Prostate gland (tissue), 2 donors: ENCODE results near the gene MAP7D2. TPM values are rescaled to one million over a fixed set of nuclear protein-coding genes. Genes with fewer than 3 reads are reported as not detected.

ENCODE experiments used
- DNase-seq: peaks from one replicate; pipeline ENCODE4 v3.0.0-alpha.2; 2019; ENCODE audit warnings: low spot score
- H3K27ac ChIP-seq, 2 donors: fragments of 200-600 bp; sonication (generic); 2 replicates each; pipeline ENCODE4 v1.5.1; 2017 to 2019
- H3K27me3 ChIP-seq: fragments of 200-600 bp; sonication (generic); replicated peaks from 2 replicates; pipeline ENCODE4 v1.5.1; 2019; ENCODE audit not compliant: insufficient read depth
- H3K36me3 ChIP-seq, 2 donors: fragments of 200-600 bp; sonication (generic); 1 replicate in 1 of 2; 2 replicates in 1 of 2; pipeline versions ENCODE4 v1.5.1 to v1.8.1; 2017 to 2019
- H3K4me1 ChIP-seq: fragments of 200-600 bp; sonication (generic); replicated peaks from 2 replicates; pipeline ENCODE4 v1.5.1; 2019
- H3K4me3 ChIP-seq, 2 donors: fragments of 200-600 bp; sonication (generic); 2 replicates each; pipeline ENCODE4 v1.5.1; 2017 to 2019
- H3K9me3 ChIP-seq: fragments of 200-600 bp; sonication (generic); 2 replicates; pipeline ENCODE4 v1.5.1; 2017
- CTCF ChIP-seq, 4 experiments: fragments of 200-600 bp in 2 of 4; fragments of 450-650 bp in 2 of 4; sonication (generic) in 2 of 4; IDR thresholded peaks; 1 replicate in 3 of 4; 2 replicates in 1 of 4; pipeline ENCODE4 v1.5.1; 2016 to 2019; ENCODE audit warnings: antibody characterized with exemption in 4 of 4, mild to moderate bottlenecking in 2 of 4, moderate library complexity in 2 of 4
- POLR2A ChIP-seq: fragments of 450-650 bp; IDR thresholded peaks from one replicate; pipeline ENCODE4 v1.6.1; 2016; ENCODE audit warnings: antibody characterized with exemption, mild to moderate bottlenecking
- POLR2AphosphoS5 ChIP-seq: sonication (generic); formaldehyde crosslinking; IDR thresholded peaks from one replicate; pipeline ENCODE4 v1.6.1; 2017; ENCODE audit warnings: antibody characterized with exemption
- WGBS: methylation state at CpG from one replicate; pipeline ENCODE4 v1.1.5; 2018; 5-methylcytosine and 5-hydroxymethylcytosine counted together
- intact Hi-C: fragments of 100-400 bp; cut with DNase I; formaldehyde crosslinking; loops from one replicate; pipeline ENCODE4 v1.14.2; 2022
- total RNA-seq, 2 donors: library from RNA; depleted of rRNA; stranded (reverse); fragments of >200 nt; gene quantifications; one replicate each; pipeline ENCODE4 v1.1.0, GENCODE V29; 2016

Gene MAP7D2
- total RNA-seq, 2 donors from 2014 or later = 1.3 to 9.9 TPM

- Histone ChIP-seq H3K9me3 (no peaks in the 10 kb centered on the region), H3K27ac (no peak overlapping the region), H3K36me3 (no peaks in the 10 kb centered on the region), H3K4me1 (no peaks in the 10 kb centered on the region), H3K27me3 (no peaks in the 10 kb centered on the region), H3K4me3 (no peak overlapping the region)
- TF ChIP-seq POLR2A (no peak), POLR2AphosphoS5 (no peak), CTCF (IDR thresholded peaks at IDR 0.05) (no peak)
- DNase-seq = no peak
- intact Hi-C loops = no loop called here
These were observed 140.9 kb downstream of the MAP7D2 start for GRCh38 chrX:19975845-19976244.

- H3K4me1 ChIP-seq = no peaks in the 10 kb centered on the region
- H3K9me3 ChIP-seq = no peaks in the 10 kb centered on the region
- H3K27ac ChIP-seq = no peak overlapping the region
- H3K27me3 ChIP-seq = no peaks in the 10 kb centered on the region
- intact Hi-C loops = no loop called here
- no peak overlapping the region for H3K4me3 ChIP-seq
- no peak for TF ChIP-seq POLR2AphosphoS5
- TF ChIP-seq POLR2A = no peak
- TF ChIP-seq CTCF (IDR thresholded peaks at IDR 0.05) = no peak
- no peak for DNase-seq
- H3K36me3 ChIP-seq = no peaks in the 10 kb centered on the region
These were observed 143.7 kb downstream of the MAP7D2 start for GRCh38 chrX:19972984-19973383.

- 89% methylated on average over 6 of the region's 6 CpGs for WGBS
- H3K9me3 ChIP-seq = no peaks in the 10 kb centered on the region
- H3K36me3 ChIP-seq = no peaks in the 10 kb centered on the region
- TF ChIP-seq POLR2A (no peak), POLR2AphosphoS5 (no peak), CTCF (IDR thresholded peaks at IDR 0.05) (no peak)
- no peaks in the 10 kb centered on the region for H3K4me1 ChIP-seq
- H3K27ac ChIP-seq = no peak overlapping the region
- intact Hi-C loops = no loop called here
- no peak overlapping the region for H3K4me3 ChIP-seq
- no peak for DNase-seq
- no peaks in the 10 kb centered on the region for H3K27me3 ChIP-seq
These were observed 148.4 kb downstream of the MAP7D2 start for GRCh38 chrX:19968276-19968675.

GRCh38 chrX:19966056-19966455 lies 150.7 kb downstream of the MAP7D2 start:
- H3K4me3 ChIP-seq = no peak overlapping the region
- no peak for DNase-seq
- TF ChIP-seq CTCF (IDR thresholded peaks at IDR 0.05) (no peak), POLR2A (no peak), POLR2AphosphoS5 (no peak)
- H3K27ac ChIP-seq = no peak overlapping the region
- intact Hi-C loops = no loop called here
- H3K36me3 ChIP-seq = no peaks in the 10 kb centered on the region
- H3K9me3 ChIP-seq = no peaks in the 10 kb centered on the region
- H3K4me1 ChIP-seq = no peaks in the 10 kb centered on the region
- WGBS = 94% methylated on average over 1 of the region's 1 CpG
- no peaks in the 10 kb centered on the region for H3K27me3 ChIP-seq

GRCh38 chrX:19964017-19964710 lies 152.5 kb downstream of the MAP7D2 start:
- no peaks in the 10 kb centered on the region for H3K36me3 ChIP-seq
- H3K27ac ChIP-seq = no peak overlapping the region
- TF ChIP-seq POLR2A = no peak
- TF ChIP-seq CTCF (IDR thresholded peaks at IDR 0.05) = no peak
- no peak for TF ChIP-seq POLR2AphosphoS5
- no peak for DNase-seq
- intact Hi-C loops = no loop called here
- no peak overlapping the region for H3K4me3 ChIP-seq
- 83% methylated on average over 9 of the region's 9 CpGs for WGBS
- H3K4me1 ChIP-seq = no peaks in the 10 kb centered on the region
- H3K9me3 ChIP-seq = no peaks in the 10 kb centered on the region
- H3K27me3 ChIP-seq = no peaks in the 10 kb centered on the region
